ENCODE data around the gene ELMO3. TPM values are rescaled to one million over a fixed set of nuclear protein-coding genes. Genes with fewer than 3 reads are reported as not detected.

ELMO3 gene
- total RNA-seq, 1 donor from 2014 or later = 6.9 TPM

GRCh38 chr16:67162506-67163163 lies 36.3 kb upstream of the ELMO3 start:
- no peak for TF ChIP-seq CTCF (IDR thresholded peaks at IDR 0.05)
- POLR2A ChIA-PET = interaction anchor here (0.5 to 1.1 kb wide), 6 partner anchors 8 to 299 kb away, joined by 3 to 6 read pairs (median 4); partner anchors contain the start of gene B3GNT9
- intact Hi-C loops (cut with micrococcal nuclease) = loop anchor here (5.0 kb wide), 1 partner anchor 1375 kb away; the partner anchor contains the start of gene ZFP90
- Mint-ChIP-seq H3K27ac (no peak overlapping the region), H3K4me3 (peak overlapping the region; percentile 59), H3K36me3 (ENCODE audit: low read depth) (peaks cover 3% of the 10 kb centered on the region), H3K27me3 (peaks cover 40% of the 10 kb centered on the region), H3K9me3 (no peaks in the 10 kb centered on the region), H3K4me1 (peaks cover 52% of the 10 kb centered on the region)
- DNase-seq = no peak
- ATAC-seq (ENCODE audit: low read depth) = no peak
- CTCF ChIA-PET = interaction anchor here (0.8 to 1.3 kb wide), 2 partner anchors 65 to 208 kb away, joined by 3 read pairs; partner anchors contain the start of gene TMEM208

- peaks cover 45% of the 10 kb centered on the region for H3K4me1 Mint-ChIP-seq
- H3K4me3 Mint-ChIP-seq = peak overlapping the region; percentile 56
- no peak overlapping the region for H3K27ac Mint-ChIP-seq
- ATAC-seq (ENCODE audit: low read depth) (no peak), DNase-seq (no peak)
- no peaks in the 10 kb centered on the region for H3K9me3 Mint-ChIP-seq
- TF ChIP-seq CTCF (IDR thresholded peaks at IDR 0.05) = no peak
- ChIA-PET POLR2A (interaction anchor here (0.6 to 1.1 kb wide), 6 partner anchors 9 to 300 kb away, joined by 3 to 5 read pairs (median 4); partner anchors contain the start of genes B3GNT9 and MATCAP1), CTCF (interaction anchor here (0.7 to 1.3 kb wide), 2 partner anchors 8 to 64 kb away, joined by 3 read pairs; partner anchors contain the start of gene TMEM208)
- H3K27me3 Mint-ChIP-seq = peaks cover 44% of the 10 kb centered on the region
- H3K36me3 Mint-ChIP-seq (ENCODE audit: low read depth) = peaks cover 3% of the 10 kb centered on the region
- intact Hi-C loops (cut with micrococcal nuclease) = loop anchor here (5.0 kb wide), 1 partner anchor 1374 kb away; the partner anchor contains the start of gene ZFP90
Measured at GRCh38 chr16:67163164-67163998, 35.5 kb upstream of the ELMO3 start.

- Mint-ChIP-seq H3K4me1 (peaks cover 38% of the 10 kb centered on the region), H3K4me3 (peak overlapping the region; percentile 56), H3K27me3 (peaks cover 50% of the 10 kb centered on the region), H3K27ac (no peak overlapping the region), H3K36me3 (ENCODE audit: low read depth) (peaks cover 3% of the 10 kb centered on the region), H3K9me3 (no peaks in the 10 kb centered on the region)
- intact Hi-C loops (cut with micrococcal nuclease) = loop anchor here (5.0 kb wide), 1 partner anchor 1373 kb away; the partner anchor contains the start of gene ZFP90
- DNase-seq (no peak), ATAC-seq (ENCODE audit: low read depth) (no peak)
- TF ChIP-seq CTCF (IDR thresholded peaks at IDR 0.05) = no peak
- CTCF ChIA-PET = interaction anchor here (0.7 kb wide), 1 partner anchor 9 kb away, joined by 3 read pairs; no protein-coding TSS in a partner anchor
- POLR2A ChIA-PET = interaction anchor here (0.9 to 1.1 kb wide), 2 partner anchors 9 to 19 kb away, joined by 3 to 5 read pairs; partner anchors contain the start of gene MATCAP1
Measured at GRCh38 chr16:67163999-67164558, 34.9 kb upstream of the ELMO3 start.

DNA sequence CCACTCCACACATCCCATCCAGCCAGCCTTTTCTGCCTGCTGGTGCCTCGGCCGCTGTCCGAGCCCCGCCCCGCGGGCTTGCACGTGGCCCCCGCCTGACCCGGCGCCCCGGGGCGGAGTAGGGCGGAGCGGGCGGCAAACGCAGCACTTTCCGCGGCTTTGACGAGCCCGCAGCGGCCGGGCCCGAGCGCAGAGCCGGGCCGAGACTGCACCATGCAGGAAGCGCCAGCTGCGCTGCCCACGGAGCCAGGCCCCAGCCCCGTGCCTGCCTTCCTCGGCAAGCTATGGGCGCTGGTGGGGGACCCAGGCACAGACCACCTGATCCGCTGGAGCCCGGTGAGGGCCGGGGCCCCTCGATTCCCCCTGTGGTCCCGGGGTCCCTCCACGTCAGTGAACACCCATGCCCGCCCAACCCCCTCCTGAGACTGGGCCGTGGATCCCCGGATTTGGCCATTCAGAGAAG lies 34.3 kb upstream of the ELMO3 start, which contains the start of gene HSF4:
TSS of gene HSF4 (plus strand) at position 147 of the 463 bp plus-strand sequence. CDS start at position 214, 67 bp downstream.
- Mint-ChIP-seq H3K27ac (no peak within 1 kb of the TSS), H3K4me1 (peaks cover 37% of the 10 kb centered on the region), H3K4me3 (peak within 1 kb of the TSS; percentile 56), H3K27me3 (peaks cover 52% of the 10 kb centered on the region), H3K36me3 (ENCODE audit: low read depth) (no peaks in the 10 kb centered on the region), H3K9me3 (no peaks in the 10 kb centered on the region)
- ATAC-seq (ENCODE audit: low read depth) (no peak), DNase-seq (no peak)
- intact Hi-C loops (cut with micrococcal nuclease) = loop anchor here (5.0 kb wide), 1 partner anchor 1373 kb away; the partner anchor contains the start of gene ZFP90
- ChIA-PET CTCF (interaction anchor here (0.9 kb wide), 1 partner anchor 9 kb away, joined by 3 read pairs; no protein-coding TSS in a partner anchor), POLR2A (interaction anchor here (1.1 kb wide), 1 partner anchor 80 kb away, joined by 3 read pairs; no protein-coding TSS in a partner anchor)
- TF ChIP-seq CTCF (IDR thresholded peaks at IDR 0.05) = no peak

Data from activated B cell treated with CpG ODN at 0.5 μM for 24 hours (primary cell).